Brain microvascular endothelial cell (primary cell): ENCODE results near the gene TSNAXIP1.

Experiments
- DNase-seq: peaks from one replicate; pipeline ENCODE4 v3.0.0-alpha.2; 2020
- H3K27ac ChIP-seq: fragments of 250-450 bp; sonication (Bioruptor Pico); 2 replicates; pipeline ENCODE4 v1.5.1; 2020; ENCODE audit warnings: mild to moderate bottlenecking, moderate library complexity
- H3K27me3 ChIP-seq: fragments of 250-450 bp; sonication (Bioruptor Pico); replicated peaks from 2 replicates; pipeline ENCODE4 v1.5.1; 2020; ENCODE audit warnings: mild to moderate bottlenecking
- H3K36me3 ChIP-seq: fragments of 250-450 bp; sonication (Bioruptor Pico); replicated peaks from 2 replicates; pipeline ENCODE4 v1.5.1; 2020; ENCODE audit warnings: mild to moderate bottlenecking
- H3K4me3 ChIP-seq: 2 replicates; pipeline ENCODE4 v1.5.1; 2011; ENCODE audit warnings: low read depth, mild to moderate bottlenecking, control low read depth, low read length, moderate library complexity
- in situ Hi-C: cut with HindIII; loops from 2 replicates; pipeline ENCODE4 v1.10.0; 2017; ENCODE audit warnings: low sequenced_read_pairs, low pct_ligation_motif_present
- TF ChIP-seq, protein P1 (sequence below): IDR thresholded peaks from 2 replicates; pipeline ENCODE4 v1.5.1; 2011; ENCODE audit warnings: low read depth, mild to moderate bottlenecking, moderate library complexity, low read length, control low read depth, inconsistent platforms; ENCODE audit errors: missing control alignments

The TSNAXIP1 gene

DNA sequence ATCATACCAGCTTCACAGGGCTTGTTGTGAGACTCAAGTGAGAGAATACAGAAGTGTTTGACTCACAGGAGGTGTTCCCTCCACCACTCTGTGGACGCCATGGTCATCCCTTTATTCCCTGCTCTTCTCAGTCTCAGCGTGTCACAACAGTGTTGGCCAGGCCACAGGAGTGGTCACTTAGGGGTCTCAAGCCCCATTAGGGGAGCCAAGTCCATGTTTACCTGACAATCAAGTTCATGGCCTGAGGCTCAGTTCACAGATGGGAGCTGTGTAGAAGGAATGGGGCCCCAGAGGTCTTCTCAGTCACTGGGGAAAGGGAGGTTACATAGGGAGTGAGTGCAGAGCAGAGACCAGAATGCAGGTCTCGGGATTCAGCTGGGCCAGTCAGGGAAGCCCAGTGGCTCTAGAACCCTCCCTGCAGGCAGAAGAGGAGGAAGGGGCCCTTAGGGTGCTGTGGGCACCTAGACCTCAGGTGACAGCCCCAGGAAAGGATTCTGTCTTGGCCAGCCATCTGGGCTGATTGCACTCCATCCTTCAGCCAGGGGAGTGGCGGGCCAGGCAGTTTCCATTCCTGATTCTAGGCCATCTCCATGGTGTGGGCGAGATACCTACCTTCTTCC, 50.3 kb downstream of the TSNAXIP1 start:
- H3K27me3 ChIP-seq = no peaks in the 10 kb centered on the region
- in situ Hi-C loops = no loop called here
- H3K36me3 ChIP-seq = peaks cover 9% of the 10 kb centered on the region
- no peak overlapping the region for H3K4me3 ChIP-seq
- peak overlapping the region; percentile 96 for H3K27ac ChIP-seq
- no peak for DNase-seq
- TF ChIP-seq, protein P1, sequence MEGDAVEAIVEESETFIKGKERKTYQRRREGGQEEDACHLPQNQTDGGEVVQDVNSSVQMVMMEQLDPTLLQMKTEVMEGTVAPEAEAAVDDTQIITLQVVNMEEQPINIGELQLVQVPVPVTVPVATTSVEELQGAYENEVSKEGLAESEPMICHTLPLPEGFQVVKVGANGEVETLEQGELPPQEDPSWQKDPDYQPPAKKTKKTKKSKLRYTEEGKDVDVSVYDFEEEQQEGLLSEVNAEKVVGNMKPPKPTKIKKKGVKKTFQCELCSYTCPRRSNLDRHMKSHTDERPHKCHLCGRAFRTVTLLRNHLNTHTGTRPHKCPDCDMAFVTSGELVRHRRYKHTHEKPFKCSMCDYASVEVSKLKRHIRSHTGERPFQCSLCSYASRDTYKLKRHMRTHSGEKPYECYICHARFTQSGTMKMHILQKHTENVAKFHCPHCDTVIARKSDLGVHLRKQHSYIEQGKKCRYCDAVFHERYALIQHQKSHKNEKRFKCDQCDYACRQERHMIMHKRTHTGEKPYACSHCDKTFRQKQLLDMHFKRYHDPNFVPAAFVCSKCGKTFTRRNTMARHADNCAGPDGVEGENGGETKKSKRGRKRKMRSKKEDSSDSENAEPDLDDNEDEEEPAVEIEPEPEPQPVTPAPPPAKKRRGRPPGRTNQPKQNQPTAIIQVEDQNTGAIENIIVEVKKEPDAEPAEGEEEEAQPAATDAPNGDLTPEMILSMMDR = no peak

DNA sequence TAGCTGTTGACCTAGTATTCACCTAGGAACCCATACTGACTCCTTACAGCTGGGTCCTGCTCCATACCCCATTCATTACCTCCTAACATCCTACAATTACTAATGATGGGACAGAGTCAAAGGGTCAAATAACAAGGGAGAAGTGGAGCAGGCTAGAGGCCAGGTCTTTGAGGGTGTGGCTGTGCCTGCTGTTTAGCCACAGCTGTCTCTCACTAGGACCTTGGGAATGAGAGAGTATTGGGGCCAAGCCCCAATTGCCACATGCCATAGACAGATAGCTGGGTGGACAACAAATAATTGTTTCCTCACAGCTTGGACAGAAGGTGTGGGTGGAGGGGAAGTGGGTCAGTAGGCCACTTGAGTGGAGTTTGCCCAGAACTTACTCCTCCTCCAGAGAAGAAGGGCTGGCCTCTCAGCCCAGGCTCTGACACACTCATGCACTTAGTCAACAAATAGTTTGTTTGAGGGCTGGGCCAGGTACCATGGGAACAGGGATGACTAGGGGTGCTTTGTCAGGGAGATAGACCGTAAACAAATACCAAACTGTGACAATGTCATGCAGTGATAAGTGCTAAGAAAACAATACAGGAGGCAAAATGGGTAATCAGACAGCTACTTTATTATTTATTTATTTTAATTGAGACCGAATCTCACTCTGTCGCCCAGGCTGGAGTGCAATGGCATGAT, 51.0 kb downstream of the TSNAXIP1 start:
- TF ChIP-seq, protein P1 = no peak
- peak; percentile 96 for DNase-seq

DNA sequence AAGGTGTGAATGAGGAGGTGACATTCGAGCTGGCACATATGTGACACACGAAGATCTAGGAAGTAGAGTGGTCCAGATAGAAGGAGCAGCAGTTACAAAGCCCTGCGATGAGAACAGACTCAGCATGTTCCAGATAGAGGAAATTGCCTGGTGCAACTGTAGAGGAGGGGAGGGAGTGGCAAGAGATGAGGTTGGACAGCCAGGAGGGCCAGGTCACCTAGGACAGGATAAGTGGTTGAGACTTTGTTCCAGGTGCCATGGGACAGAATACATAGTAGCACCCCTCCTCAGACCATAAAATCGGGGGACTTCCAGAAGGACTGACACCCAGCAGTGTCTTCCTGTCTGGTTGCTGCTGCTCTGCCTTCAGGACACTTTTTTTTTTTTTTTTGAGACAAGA, 51.8 kb downstream of the TSNAXIP1 start:
- H3K27me3 ChIP-seq = no peaks in the 10 kb centered on the region
- in situ Hi-C loops = no loop called here
- TF ChIP-seq, protein P1 = no peak
- H3K27ac ChIP-seq = peak overlapping the region; percentile 96
- H3K4me3 ChIP-seq = no peak overlapping the region
- DNase-seq = no peak
- H3K36me3 ChIP-seq = peaks cover 9% of the 10 kb centered on the region

More for the DNA sequence above, 51.0 kb downstream of the TSNAXIP1 start:
- Histone ChIP-seq H3K27me3 (no peaks in the 10 kb centered on the region), H3K36me3 (peaks cover 9% of the 10 kb centered on the region), H3K4me3 (no peak overlapping the region), H3K27ac (peak overlapping the region; percentile 96)
- in situ Hi-C loops = no loop called here

DNA sequence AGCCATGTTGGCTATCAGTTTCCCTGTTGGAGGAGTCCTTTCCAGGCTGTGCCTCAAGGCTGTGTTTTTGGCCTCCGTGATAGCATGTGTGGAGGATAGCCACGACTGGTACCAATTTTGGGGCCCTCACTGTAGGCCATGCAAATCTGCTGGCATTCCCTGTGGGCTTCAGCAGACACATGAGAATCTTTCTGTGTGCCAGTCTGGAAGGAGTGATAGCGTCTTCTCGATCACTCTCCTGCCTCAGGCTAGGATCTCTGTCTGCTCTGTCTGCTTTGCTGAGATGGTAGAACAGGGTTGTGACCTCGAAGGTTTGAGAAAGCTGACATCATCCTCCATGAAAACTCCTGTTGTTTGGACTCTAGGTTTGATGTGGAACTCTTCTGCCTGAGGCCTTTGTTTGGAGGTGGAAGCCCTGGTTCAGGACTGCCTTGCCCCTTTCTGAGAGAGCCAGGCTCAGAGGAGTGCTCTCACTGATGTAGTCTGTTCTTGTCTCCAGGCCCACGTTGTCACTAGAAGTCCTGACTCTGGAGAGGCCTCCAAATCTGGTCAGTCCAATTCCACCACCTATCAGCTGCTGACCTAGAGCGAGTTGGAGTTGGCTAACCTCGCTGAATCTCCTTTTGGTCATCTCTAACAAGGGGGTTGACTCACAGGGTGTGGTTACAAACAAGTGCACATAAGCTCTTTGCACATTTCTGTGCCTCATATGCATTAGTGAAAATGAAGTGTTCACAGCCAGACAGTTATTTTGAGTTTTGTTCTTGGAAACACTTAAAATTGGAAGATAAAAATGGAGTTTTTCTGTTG, 54.1 kb downstream of the TSNAXIP1 start:
- H3K36me3 ChIP-seq = peaks cover 20% of the 10 kb centered on the region
- peak; percentile 46 for DNase-seq
- TF ChIP-seq, protein P1 = no peak
- in situ Hi-C loops = no loop called here
- no peak overlapping the region for H3K4me3 ChIP-seq
- H3K27ac ChIP-seq = peak overlapping the region; percentile 25
- H3K27me3 ChIP-seq = no peaks in the 10 kb centered on the region

DNA sequence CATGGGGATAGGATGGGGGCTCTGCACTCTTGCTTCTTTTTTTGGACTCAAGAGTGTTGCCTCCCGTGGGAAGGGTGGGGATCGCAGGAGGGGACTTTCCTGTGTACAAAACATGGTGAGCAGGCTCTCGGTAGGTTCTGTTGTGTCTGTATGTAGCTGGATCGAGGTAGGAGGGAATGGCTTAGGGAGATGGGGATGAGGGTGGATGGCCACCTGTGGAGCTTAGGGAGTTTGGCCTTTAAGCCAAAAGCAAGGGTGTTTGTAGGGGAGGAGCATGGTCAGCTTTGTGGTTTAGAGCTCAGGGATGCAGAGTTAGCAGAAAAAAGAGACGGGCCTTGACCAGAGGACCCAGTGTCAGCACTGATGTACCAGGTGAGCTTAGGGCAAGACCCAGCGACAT, 55.2 kb downstream of the TSNAXIP1 start:
- Histone ChIP-seq H3K27ac (peak overlapping the region; percentile 3), H3K27me3 (no peaks in the 10 kb centered on the region), H3K4me3 (no peak overlapping the region), H3K36me3 (peaks cover 29% of the 10 kb centered on the region)
- in situ Hi-C loops = no loop called here
- TF ChIP-seq, protein P1 = no peak
- DNase-seq = no peak
